Activated CD4-positive, alpha-beta memory T cell treated with anti-CD3 and anti-CD28 coated beads, Interleukin-2, amount 10 ng/mL, durations not matched to agents 7 days and 5 days (primary cell): ENCODE results near the gene BRME1. TPM values are rescaled to one million over a fixed set of nuclear protein-coding genes. Genes with fewer than 3 reads are reported as not detected.

Experiments used
- CTCF ChIA-PET: fragments of 350-600 bp; sonication (Branson Sonifier 250); formaldehyde crosslinking; loops from one replicate; lab custom pipeline; 2021; ENCODE audit warnings: antibody characterized with exemption, inconsistent platforms; lab: Charles Lee
- POLR2A ChIA-PET: fragments of 350-600 bp; sonication (Branson Sonifier 250); formaldehyde crosslinking; loops from one replicate; lab custom pipeline; 2021; ENCODE audit warnings: antibody characterized with exemption; lab: Charles Lee
- DNase-seq: peaks from one replicate; pipeline ENCODE4 v3.0.0-alpha.2; 2020
- H3K27ac Mint-ChIP-seq: one replicate; pipeline ENCODE4 v1.8.0; 2021; ENCODE audit warnings: mild to moderate bottlenecking, mixed read lengths
- H3K27me3 Mint-ChIP-seq: one replicate; pipeline ENCODE4 v1.8.0; 2021; ENCODE audit warnings: mixed read lengths
- H3K36me3 Mint-ChIP-seq: one replicate; pipeline ENCODE4 v1.8.0; 2021; ENCODE audit warnings: low read depth, mixed read lengths
- H3K4me1 Mint-ChIP-seq: one replicate; pipeline ENCODE4 v1.8.0; 2021; ENCODE audit warnings: mixed read lengths
- H3K4me3 Mint-ChIP-seq: one replicate; pipeline ENCODE4 v1.8.0; 2021; ENCODE audit warnings: mild to moderate bottlenecking, mixed read lengths
- H3K9me3 Mint-ChIP-seq: one replicate; pipeline ENCODE4 v1.8.0; 2021; ENCODE audit warnings: mixed read lengths
- total RNA-seq, 2 experiments: library from RNA; stranded (reverse); gene quantifications; one replicate each; pipeline ENCODE4 v1.2.3, GENCODE V29; 2021

The BRME1 gene
- total RNA-seq, 2 experiments from 2014 or later, result 3.8 to 4.4 TPM

DNA sequence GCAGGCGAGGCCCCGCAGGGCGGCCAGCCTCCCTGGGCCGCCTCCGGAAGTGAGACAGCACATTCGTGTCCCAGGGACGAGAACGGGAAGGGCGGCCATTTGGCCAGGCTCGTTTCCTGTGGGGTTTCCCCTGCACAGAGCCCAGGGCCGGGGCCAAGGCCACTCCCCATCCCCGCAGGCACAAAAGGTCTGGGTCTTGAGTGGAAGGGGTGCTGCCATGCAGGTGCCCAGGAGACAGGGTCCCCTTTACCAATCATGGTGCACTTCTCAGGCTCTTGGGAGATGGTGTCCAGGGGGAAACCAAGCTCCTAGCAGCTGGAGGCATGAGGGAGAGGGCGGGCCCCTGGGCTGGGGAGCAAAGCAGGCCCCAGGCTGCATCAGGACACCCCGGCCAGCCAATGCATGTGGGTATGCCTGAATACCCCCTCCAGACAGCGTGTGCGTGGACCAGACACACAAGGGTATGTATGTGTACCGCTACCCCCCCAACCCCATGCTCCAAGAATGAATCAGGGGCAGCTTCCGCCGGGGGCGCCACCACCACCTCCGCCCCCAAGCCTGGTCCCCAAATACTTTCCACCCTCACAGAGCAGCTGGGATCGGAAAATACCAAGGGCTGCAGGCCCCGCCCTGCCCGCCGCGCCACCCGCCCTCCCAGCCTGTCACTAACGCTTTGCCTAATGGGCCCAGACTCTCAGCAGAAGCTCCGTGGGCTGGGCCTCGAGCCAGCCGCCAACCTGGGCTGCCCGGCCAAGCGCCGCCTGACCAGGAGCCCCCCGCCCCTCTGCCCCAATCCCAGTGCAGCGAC is 66.6 kb downstream of the BRME1 start:
- peak overlapping the region; percentile 87 for H3K27ac Mint-ChIP-seq
- peak overlapping the region; percentile 98 for H3K4me3 Mint-ChIP-seq
- CTCF ChIA-PET, result interaction anchor here (0.6 to 3.9 kb wide), 7 partner anchors 8 to 872 kb away, joined by 3 to 19 read pairs (median 3); a partner anchor contains a TSS
- POLR2A ChIA-PET, result interaction anchor here (1.0 to 4.8 kb wide), 17 partner anchors 8 to 685 kb away, joined by 3 to 37 read pairs (median 5); partner anchors contain the start of genes ADGRE5, C19orf53 and ZSWIM4
- H3K4me1 Mint-ChIP-seq, result peaks cover 49% of the 10 kb centered on the region
- peak; percentile 89 for DNase-seq
- no peaks in the 10 kb centered on the region for H3K27me3 Mint-ChIP-seq
- peaks cover 55% of the 10 kb centered on the region for H3K36me3 Mint-ChIP-seq
- H3K9me3 Mint-ChIP-seq, result no peaks in the 10 kb centered on the region

DNA sequence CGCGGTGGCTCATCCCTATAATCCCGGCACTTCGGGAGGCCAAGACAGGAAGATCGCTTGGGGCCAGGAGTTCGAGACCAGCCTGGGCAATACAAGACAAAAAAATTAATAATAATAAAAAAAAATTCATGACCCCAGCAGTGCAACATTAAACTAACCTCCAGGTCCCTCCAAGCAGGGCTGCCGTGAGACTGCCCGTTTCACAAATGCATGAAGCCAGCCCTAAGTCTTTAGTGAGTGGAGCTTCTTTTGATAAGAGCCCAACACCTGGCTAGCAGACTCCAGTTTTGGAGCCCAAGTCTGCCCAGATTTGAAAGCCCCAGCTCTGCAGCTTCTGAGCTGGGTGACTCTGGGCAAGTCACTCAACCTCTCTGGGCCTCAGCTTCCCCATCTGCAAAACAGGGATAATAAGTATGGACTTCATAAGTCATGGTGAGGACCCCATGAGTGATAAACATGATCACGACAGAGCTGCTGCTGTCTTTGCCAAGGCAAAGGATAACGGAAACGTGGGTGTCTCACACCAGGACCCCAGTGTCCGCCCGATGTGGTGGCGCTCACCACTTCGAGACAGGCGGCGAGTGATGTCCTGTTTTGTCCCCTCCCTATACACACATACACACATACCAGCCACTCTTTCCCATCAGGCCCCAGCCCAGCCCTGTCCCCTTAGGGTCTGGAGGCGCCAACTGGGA is 67.3 kb downstream of the BRME1 start:
- no peaks in the 10 kb centered on the region for H3K9me3 Mint-ChIP-seq
- ChIA-PET CTCF (interaction anchor here (0.6 to 3.9 kb wide), 5 partner anchors 9 to 871 kb away, joined by 3 to 19 read pairs (median 3); no protein-coding TSS in a partner anchor), POLR2A (interaction anchor here (1.1 to 4.8 kb wide), 14 partner anchors 9 to 684 kb away, joined by 3 to 48 read pairs (median 11); partner anchors contain the start of genes C19orf53 and ZSWIM4)
- peaks cover 49% of the 10 kb centered on the region for H3K4me1 Mint-ChIP-seq
- peaks cover 61% of the 10 kb centered on the region for H3K36me3 Mint-ChIP-seq
- H3K27ac Mint-ChIP-seq, result peak overlapping the region; percentile 87
- no peaks in the 10 kb centered on the region for H3K27me3 Mint-ChIP-seq
- peak overlapping the region; percentile 98 for H3K4me3 Mint-ChIP-seq
- no peak for DNase-seq

- DNase-seq, result no peak
- H3K27me3 Mint-ChIP-seq, result no peaks in the 10 kb centered on the region
- peak overlapping the region; percentile 87 for H3K27ac Mint-ChIP-seq
- no peaks in the 10 kb centered on the region for H3K9me3 Mint-ChIP-seq
- H3K36me3 Mint-ChIP-seq, result peaks cover 62% of the 10 kb centered on the region
- ChIA-PET CTCF (interaction anchor here (0.6 to 2.2 kb wide), 16 partner anchors 8 to 870 kb away, joined by 3 to 27 read pairs (median 4); partner anchors contain the start of gene C19orf53), POLR2A (interaction anchor here (0.9 to 4.7 kb wide), 23 partner anchors 8 to 684 kb away, joined by 3 to 73 read pairs (median 4); partner anchors contain the start of genes C19orf53 and ZSWIM4)
- H3K4me1 Mint-ChIP-seq, result peaks cover 53% of the 10 kb centered on the region
- H3K4me3 Mint-ChIP-seq, result peak overlapping the region; percentile 65
These were observed 69.9 kb downstream of the BRME1 start for GRCh38 chr19:13835791-13836723.

GRCh38 chr19:13834244-13835069 is 71.5 kb downstream of the BRME1 start:
- Mint-ChIP-seq H3K4me1 (peaks cover 51% of the 10 kb centered on the region), H3K4me3 (peak overlapping the region; percentile 74), H3K9me3 (no peaks in the 10 kb centered on the region), H3K36me3 (peaks cover 54% of the 10 kb centered on the region), H3K27ac (peak overlapping the region; percentile 87), H3K27me3 (no peaks in the 10 kb centered on the region)
- no peak for DNase-seq
- ChIA-PET CTCF (interaction anchor here (0.8 to 0.9 kb wide), 2 partner anchors 28 to 103 kb away, joined by 3 read pairs; no protein-coding TSS in a partner anchor), POLR2A (interaction anchor here (0.6 to 4.7 kb wide), 6 partner anchors 13 to 208 kb away, joined by 3 to 73 read pairs (median 14); partner anchors contain the start of gene C19orf53)

- peak; percentile 94 for DNase-seq
- Mint-ChIP-seq H3K27me3 (no peaks in the 10 kb centered on the region), H3K27ac (peak overlapping the region; percentile 70), H3K4me3 (peak overlapping the region; percentile 74), H3K36me3 (peaks cover 50% of the 10 kb centered on the region), H3K4me1 (peaks cover 47% of the 10 kb centered on the region), H3K9me3 (no peaks in the 10 kb centered on the region)
- CTCF ChIA-PET, result interaction anchor here (0.8 to 0.9 kb wide), 2 partner anchors 29 to 102 kb away, joined by 3 read pairs; no protein-coding TSS in a partner anchor
- POLR2A ChIA-PET, result interaction anchor here (0.6 to 4.7 kb wide), 7 partner anchors 14 to 209 kb away, joined by 3 to 73 read pairs (median 5); a partner anchor contains a TSS
These were observed 72.3 kb downstream of the BRME1 start for GRCh38 chr19:13833330-13834243.

Other genes starting within 250 kb of the BRME1 start
- 10 to 100 TPM; 22.4 to 22.7 TPM for gene MRI1, start 141.6 kb downstream of the BRME1 start, total RNA-seq
- 10 to 100 TPM; 79.4 to 83.7 TPM for gene C19orf53, start 131.7 kb downstream of the BRME1 start, total RNA-seq
- 10 to 100 TPM; 10.1 to 10.4 TPM for gene ZSWIM4, start 110.7 kb downstream of the BRME1 start, total RNA-seq
- under 1 TPM; 0.65 to 0.95 TPM for gene NANOS3, start 29.0 kb downstream of the BRME1 start, total RNA-seq
- 10 to 100 TPM; 30.6 to 32.7 TPM for gene CC2D1A, start 84 bp upstream of the BRME1 start, total RNA-seq
- under 1 TPM; 0.35 to 0.48 TPM for gene PODNL1, start 32.3 kb upstream of the BRME1 start, total RNA-seq
- gene DCAF15, start 46.4 kb upstream of the BRME1 start, total RNA-seq, result 10 to 100 TPM; 76.2 to 78.4 TPM
- 10 to 100 TPM; 16.8 to 18.6 TPM for gene RFX1, start 100.2 kb upstream of the BRME1 start, total RNA-seq
- gene RLN3, start 122.0 kb upstream of the BRME1 start, total RNA-seq, result not detected
- gene IL27RA, start 125.6 kb upstream of the BRME1 start, total RNA-seq, result 10 to 100 TPM; 55.5 to 58.1 TPM
- not detected for gene PALM3, start 156.0 kb upstream of the BRME1 start, total RNA-seq
- 1 to 10 TPM; 3.2 to 3.5 TPM for gene MISP3, start 166.7 kb upstream of the BRME1 start, total RNA-seq
- gene C19orf67, start 179.7 kb upstream of the BRME1 start, total RNA-seq, result under 1 TPM in 1 of 2 experiments, not detected in 1; 0.35 TPM
- gene SAMD1, start 184.6 kb upstream of the BRME1 start, total RNA-seq, result 10 to 100 TPM; 63.4 to 64.6 TPM
- 10 to 100 TPM; 48.1 to 49.8 TPM for gene PRKACA, start 211.6 kb upstream of the BRME1 start, total RNA-seq
- gene ASF1B, start 230.5 kb upstream of the BRME1 start, total RNA-seq, result 10 to 100 TPM; 93.5 to 94.8 TPM